ENCODE data around the gene C7orf25. TPM values are rescaled to one million over a fixed set of nuclear protein-coding genes. Genes with fewer than 3 reads are reported as not detected.

The C7orf25 gene
- total RNA-seq, 4 donors from 2014 or later: 4.2 to 13.7 (median 10.0) TPM

DNA sequence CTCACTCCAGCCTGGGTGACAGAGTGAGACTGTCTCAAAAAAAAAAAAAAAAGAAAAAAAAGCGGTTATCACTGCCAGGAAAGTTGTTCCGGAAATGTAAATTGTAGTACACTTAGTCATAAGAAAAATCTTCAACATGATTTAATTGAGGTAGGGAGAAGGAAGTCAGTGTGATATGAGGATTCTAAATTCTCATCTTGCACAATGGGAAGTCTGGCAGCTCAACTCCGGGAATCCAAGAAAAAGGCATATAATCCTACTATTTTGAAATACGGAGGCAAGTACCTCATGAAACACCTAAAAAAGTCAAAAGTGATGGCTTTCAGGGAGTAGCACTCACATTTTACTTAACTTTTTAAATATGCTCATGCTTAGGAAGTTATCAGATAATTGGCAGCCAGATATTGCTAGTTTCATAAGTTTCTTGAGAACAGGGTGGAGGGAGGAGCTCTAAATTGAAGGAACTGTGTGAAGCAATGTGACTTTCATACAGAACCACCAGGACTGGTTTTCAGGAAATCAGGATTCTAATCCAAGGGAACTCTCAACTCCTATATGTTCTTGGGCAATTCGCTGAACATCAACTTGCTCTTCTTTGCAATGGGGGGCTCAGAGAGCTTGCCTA lies 2.7 kb upstream of the C7orf25 start:
- ATAC-seq (ENCODE audit: low FRiP score) (peak; percentile 58), DNase-seq (ENCODE audit: low spot score) (no peak)
- TF ChIP-seq, protein P1, sequence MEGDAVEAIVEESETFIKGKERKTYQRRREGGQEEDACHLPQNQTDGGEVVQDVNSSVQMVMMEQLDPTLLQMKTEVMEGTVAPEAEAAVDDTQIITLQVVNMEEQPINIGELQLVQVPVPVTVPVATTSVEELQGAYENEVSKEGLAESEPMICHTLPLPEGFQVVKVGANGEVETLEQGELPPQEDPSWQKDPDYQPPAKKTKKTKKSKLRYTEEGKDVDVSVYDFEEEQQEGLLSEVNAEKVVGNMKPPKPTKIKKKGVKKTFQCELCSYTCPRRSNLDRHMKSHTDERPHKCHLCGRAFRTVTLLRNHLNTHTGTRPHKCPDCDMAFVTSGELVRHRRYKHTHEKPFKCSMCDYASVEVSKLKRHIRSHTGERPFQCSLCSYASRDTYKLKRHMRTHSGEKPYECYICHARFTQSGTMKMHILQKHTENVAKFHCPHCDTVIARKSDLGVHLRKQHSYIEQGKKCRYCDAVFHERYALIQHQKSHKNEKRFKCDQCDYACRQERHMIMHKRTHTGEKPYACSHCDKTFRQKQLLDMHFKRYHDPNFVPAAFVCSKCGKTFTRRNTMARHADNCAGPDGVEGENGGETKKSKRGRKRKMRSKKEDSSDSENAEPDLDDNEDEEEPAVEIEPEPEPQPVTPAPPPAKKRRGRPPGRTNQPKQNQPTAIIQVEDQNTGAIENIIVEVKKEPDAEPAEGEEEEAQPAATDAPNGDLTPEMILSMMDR (IDR thresholded peaks at IDR 0.05): no peak

DNA sequence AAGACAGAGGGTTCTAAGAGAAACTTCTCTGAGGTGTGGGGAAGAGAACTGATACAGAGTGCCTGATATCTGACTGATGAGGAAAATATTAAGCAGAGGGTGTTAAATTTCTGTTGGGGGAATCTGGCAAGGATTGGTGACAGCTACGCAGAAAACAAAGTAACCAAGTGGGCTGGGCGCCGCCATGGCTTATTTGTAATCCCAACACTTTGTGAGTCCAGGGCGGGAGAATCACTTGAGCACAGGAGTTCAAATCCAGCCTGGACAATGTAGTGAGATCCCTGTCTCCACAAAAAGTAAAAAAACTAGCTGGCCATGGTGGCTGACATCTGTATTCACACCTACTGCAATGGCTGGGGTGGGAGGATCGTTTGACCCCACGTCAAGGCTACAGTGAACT lies 2.1 kb upstream of the C7orf25 start:
- TF ChIP-seq, protein P1 (IDR thresholded peaks at IDR 0.05): no peak
- ATAC-seq (ENCODE audit: low FRiP score) (peak; percentile 5), DNase-seq (ENCODE audit: low spot score) (no peak)

DNA sequence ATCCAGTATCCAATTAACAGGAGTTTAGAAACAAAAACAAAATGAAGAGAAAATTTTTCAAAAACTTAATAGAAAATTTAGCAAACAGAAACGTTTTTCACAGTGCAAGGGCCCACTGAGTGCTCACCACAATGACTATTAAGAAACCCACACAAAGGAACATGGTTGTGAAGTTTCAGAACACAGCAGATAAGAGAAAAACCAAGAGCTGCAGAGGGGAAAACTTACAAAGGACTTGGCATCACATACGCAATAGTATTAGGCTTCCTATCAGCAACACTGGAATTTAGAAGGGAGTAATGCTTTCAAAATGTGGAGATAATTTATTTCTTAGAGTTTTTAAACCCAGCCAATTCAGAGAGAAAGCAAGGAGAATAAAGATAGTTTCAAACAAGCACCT lies 1.7 kb upstream of the C7orf25 start:
- peak; percentile 10 for ATAC-seq (ENCODE audit: low FRiP score)
- TF ChIP-seq, protein P1 (IDR thresholded peaks at IDR 0.05): no peak
- no peak for DNase-seq (ENCODE audit: low spot score)

DNA sequence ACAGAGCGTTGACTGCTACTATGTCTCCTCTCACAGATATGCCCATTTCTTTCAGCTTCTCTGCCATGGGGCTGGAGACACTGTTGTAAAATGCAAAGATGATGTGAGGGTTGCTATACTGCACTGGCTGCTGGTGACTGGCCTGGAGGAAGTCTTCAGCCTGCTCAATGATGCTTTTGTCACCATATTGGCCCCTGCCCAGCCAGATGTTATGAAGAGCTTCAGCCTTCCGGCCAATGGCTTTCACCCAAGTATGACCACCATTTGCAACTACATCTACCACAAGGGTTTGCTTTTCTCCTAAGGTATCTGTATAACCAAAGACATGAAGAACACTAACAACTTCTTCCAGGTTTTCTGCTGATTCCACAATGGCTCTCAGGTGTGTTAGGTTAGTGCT lies 1.6 kb downstream of the C7orf25 start:
- ATAC-seq (ENCODE audit: low FRiP score): no peak
- DNase-seq (ENCODE audit: low spot score): no peak
- TF ChIP-seq, protein P1 (IDR thresholded peaks at IDR 0.05): no peak

DNA sequence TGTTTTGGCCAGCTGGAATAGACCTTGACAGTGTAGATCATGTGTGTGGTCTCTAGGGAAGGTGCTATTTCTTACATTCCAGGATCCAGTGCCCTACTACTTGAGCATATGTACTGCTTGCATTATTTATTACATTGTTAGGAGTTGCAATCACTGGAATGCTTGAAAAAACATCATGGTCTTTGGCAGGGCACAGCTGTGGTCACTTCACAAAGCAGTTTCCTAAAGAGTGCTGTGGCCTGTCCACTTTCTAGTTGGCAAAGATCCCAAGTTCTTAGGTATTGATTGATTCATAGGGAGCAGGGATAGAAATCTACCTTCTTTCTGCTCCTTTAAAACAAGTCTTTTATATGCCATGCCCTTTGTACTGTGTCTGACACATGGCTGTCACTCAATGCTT lies 4.6 kb downstream of the C7orf25 start:
- DNase-seq (ENCODE audit: low spot score) (no peak), ATAC-seq (ENCODE audit: low FRiP score) (no peak)
- TF ChIP-seq, protein P1 (IDR thresholded peaks at IDR 0.05): no peak

DNA sequence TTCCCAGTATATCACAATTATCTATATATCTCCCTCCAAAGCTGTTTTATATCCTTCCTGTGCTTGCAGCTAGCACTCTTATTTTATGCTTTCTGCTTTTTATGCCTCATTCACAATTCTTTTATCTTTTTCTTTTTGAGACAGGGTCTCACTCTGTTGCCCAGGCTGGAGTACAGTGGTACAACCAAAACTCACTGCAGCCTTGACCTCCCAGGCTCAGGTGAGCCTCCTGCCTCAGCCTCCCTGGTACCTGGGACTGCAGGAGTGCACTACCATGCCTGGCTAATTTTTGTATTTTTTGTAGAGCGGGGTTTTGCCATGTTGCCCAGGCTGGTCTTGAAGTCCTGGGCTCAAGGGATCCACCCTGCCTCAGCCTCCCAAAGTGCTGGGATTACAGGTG lies 5.7 kb downstream of the C7orf25 start:
- TF ChIP-seq, protein P1 (IDR thresholded peaks at IDR 0.05): no peak
- ATAC-seq (ENCODE audit: low FRiP score) (no peak), DNase-seq (ENCODE audit: low spot score) (no peak)

DNA sequence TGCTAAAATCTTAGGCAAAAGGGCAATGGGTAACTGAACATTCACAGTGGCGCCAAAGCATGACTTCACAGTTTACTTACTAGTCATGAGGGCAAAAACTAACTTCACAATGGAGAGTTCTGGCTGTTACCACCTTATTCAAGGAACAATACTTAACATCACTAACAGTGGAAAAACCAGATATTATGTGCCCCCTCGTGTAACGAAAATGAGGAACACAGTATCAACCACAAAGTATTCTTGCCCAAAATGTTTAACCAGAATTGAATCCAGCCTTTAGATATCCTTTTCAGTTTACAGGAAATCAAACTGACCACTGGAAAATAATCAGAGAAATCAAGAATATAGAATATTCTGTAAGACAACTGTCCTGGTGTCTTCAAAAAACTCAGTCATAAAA lies 9.5 kb downstream of the C7orf25 start:
- ATAC-seq (ENCODE audit: low FRiP score) (no peak), DNase-seq (ENCODE audit: low spot score) (no peak)
- TF ChIP-seq, protein P1 (IDR thresholded peaks at IDR 0.05): no peak
